Measurements from ENCODE around the gene SLC10A7. TPM values are rescaled to one million over a fixed set of nuclear protein-coding genes. Genes with fewer than 3 reads are reported as not detected.

Gene SLC10A7
- total and polyA plus RNA-seq, 10 of the 15 experiments (the other 5 are each of a cell fraction or from before 2014, with no cell fraction given) = 4.6 to 23.7 (median 15.6) TPM

- DNase-seq (ENCODE audit: low read depth, low spot score) (no peak), ATAC-seq (no peak), FAIRE-seq (no peak)
- no peaks in the 10 kb centered on the region for H4K20me1 ChIP-seq (ENCODE audit: control insufficient read depth, insufficient read depth)
- H3K9me3 ChIP-seq (replicated peaks; ENCODE audit: control insufficient read depth, insufficient read depth, low read length) = no peaks in the 10 kb centered on the region
- H3K27me3 ChIP-seq (replicated peaks in 1 of 2; ENCODE audit: control insufficient read depth in 2 of 2, insufficient read depth in 2 of 2, low read length in 1 of 2) = no peaks in the 10 kb centered on the region
- in situ Hi-C loops (cut with MboI) = no loop called here
- no peaks in the 10 kb centered on the region for H3K79me2 ChIP-seq (ENCODE audit: control insufficient read depth, insufficient read depth, low read length)
- CTCF ChIA-PET = interaction anchor here (1.0 to 2.1 kb wide), 5 partner anchors 9 to 56 kb away, joined by 3 to 15 read pairs (median 3); no protein-coding TSS in a partner anchor
- H3K4me1 ChIP-seq (ENCODE audit: control insufficient read depth, insufficient read depth, low read length) = no peaks in the 10 kb centered on the region
- TF ChIP-seq ZBED1 (IDR thresholded peaks at IDR 0.05; ENCODE audit: borderline replicate concordance) (no peak), IKZF2 (IDR thresholded peaks at IDR 0.05) (no peak), PBX3 (IDR thresholded peaks at IDR 0.05; ENCODE audit: insufficient replicate concordance, low read depth, low read length) (no peak), ETV6 (conservative IDR thresholded peaks at IDR 0.05 in 1 of 2, IDR thresholded peaks at IDR 0.05 in 1 of 2; ENCODE audit: borderline replicate concordance in 1 of 2, low read depth in 1 of 2) (no peak), MEF2B (IDR thresholded peaks at IDR 0.05; ENCODE audit: partially characterized antibody, poor library complexity, severe bottlenecking) (no peak), SKIL (IDR thresholded peaks at IDR 0.05; ENCODE audit: low read depth, poor library complexity, severe bottlenecking) (no peak), CREB1 (IDR thresholded peaks at IDR 0.05; ENCODE audit: low read depth) (no peak), STAT3 (IDR thresholded peaks at IDR 0.05; ENCODE audit: low read depth, low read length) (no peak), ELK1 (IDR thresholded peaks at IDR 0.05; ENCODE audit: low read depth, low read length) (no peak), RBBP5 (conservative IDR thresholded peaks at IDR 0.05) (no peak), ATF7 (IDR thresholded peaks at IDR 0.05; ENCODE audit: low read depth) (no peak), SIX5 (IDR thresholded peaks at IDR 0.05; ENCODE audit: low read depth, low read length, severe bottlenecking) (no peak), USF2 (IDR thresholded peaks at IDR 0.05; ENCODE audit: borderline replicate concordance, low read depth, low read length) (no peak), HCFC1 (IDR thresholded peaks at IDR 0.05; ENCODE audit: low read length) (no peak), CHD1 (IDR thresholded peaks at IDR 0.05; ENCODE audit: low read depth, low read length) (no peak), BMI1 (IDR thresholded peaks at IDR 0.05; ENCODE audit: borderline replicate concordance) (no peak)
- H2AFZ ChIP-seq (ENCODE audit: control insufficient read depth, low read depth, low read length) = no peak overlapping the region
- POLR2A ChIA-PET = interaction anchor here (1.1 to 1.4 kb wide), 3 partner anchors 23 to 43 kb away, joined by 3 read pairs; no protein-coding TSS in a partner anchor
- no peak overlapping the region for H3K9ac ChIP-seq (ENCODE audit: control insufficient read depth, insufficient read depth, low read length)
- BruUV-seq (replicated peaks) = no TSS peak
- peaks cover 0 to 5% of the 10 kb centered on the region in 2 experiments; a peak in 2 of 4 replicates for H3K36me3 ChIP-seq (ENCODE audit: control insufficient read depth in 2 of 2, insufficient read depth in 2 of 2, low read length in 1 of 2)
- H3K27ac ChIP-seq (ENCODE audit: control insufficient read depth, insufficient read depth) = no peak overlapping the region
- no peak overlapping the region for H3K4me3 ChIP-seq
- SMC1A ChIA-PET (ENCODE audit: uncharacterized antibody, unreplicated experiment) = interaction anchor here (0.7 to 2.9 kb wide), 8 partner anchors 9 to 342 kb away, joined by 3 to 32 read pairs (median 4); no protein-coding TSS in a partner anchor
- no peak overlapping the region for H3K4me2 ChIP-seq (ENCODE audit: control insufficient read depth, insufficient read depth)
- intact Hi-C loops (cut with micrococcal nuclease; ENCODE audit: unreplicated experiment) = no loop called here
- RAD21 ChIA-PET (ENCODE audit: unreplicated experiment) = interaction anchor here (1.2 to 2.5 kb wide), 2 partner anchors 8 to 10 kb away, joined by 4 to 11 read pairs; no protein-coding TSS in a partner anchor
These were observed 239.1 kb downstream of the SLC10A7 start for GRCh38 chr4:146282657-146283056.
